Ramos (cell line): ENCODE results near the gene SERAC1.

ENCODE experiments used
- in situ Hi-C: fragments of 300-500 bp; cut with MboI; formaldehyde crosslinking; loops from one replicate; pipeline ENCODE4 v1.14.3; 2022; ENCODE audit warnings: low sequenced_read_pairs; ENCODE audit not compliant: unreplicated experiment

SERAC1 gene

DNA sequence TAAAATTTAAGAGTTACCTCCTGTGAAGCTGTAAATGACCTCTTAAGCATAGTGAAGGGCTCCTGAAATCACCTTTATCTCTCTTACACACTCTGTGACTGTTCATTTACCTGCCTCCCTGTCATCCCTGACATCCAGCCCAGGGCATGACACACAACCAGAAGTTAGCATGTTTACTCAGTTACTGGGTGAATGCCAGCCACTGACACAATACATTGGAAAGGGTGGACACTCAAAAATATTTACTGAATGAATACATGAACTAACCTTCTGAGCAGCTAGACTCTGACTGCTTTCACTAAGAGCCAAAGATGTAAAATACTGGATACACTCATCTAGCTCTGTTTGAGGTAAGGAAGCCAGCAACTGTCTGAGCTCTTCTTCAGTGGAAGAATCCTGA lies 25.3 kb downstream of the SERAC1 start:
- in situ Hi-C loops: no loop called here

DNA sequence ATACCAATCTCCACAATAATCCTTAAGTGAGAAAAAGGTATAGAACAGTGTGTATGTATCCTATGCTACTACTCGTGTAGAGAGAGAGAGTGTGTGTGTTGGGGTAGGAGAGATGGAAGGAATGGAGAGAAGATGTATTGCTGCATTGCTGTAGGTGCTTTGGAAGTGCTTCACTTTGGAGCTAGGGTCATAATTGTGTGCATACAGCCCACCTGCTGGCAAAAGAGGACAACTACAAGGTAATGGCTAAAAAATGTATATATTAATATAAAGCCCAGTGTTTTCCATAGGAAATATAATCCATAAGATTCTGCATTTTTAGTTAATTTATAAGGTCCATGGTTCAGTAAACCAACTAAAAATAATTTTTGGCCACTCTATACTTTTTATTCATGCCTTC lies 36.1 kb downstream of the SERAC1 start:
- in situ Hi-C loops: no loop called here

- in situ Hi-C loops: no loop called here
These were observed 42.8 kb downstream of the SERAC1 start for GRCh38 chr6:158125271-158125670.

- in situ Hi-C loops: no loop called here
These were observed 43.8 kb downstream of the SERAC1 start for GRCh38 chr6:158124288-158124687.

DNA sequence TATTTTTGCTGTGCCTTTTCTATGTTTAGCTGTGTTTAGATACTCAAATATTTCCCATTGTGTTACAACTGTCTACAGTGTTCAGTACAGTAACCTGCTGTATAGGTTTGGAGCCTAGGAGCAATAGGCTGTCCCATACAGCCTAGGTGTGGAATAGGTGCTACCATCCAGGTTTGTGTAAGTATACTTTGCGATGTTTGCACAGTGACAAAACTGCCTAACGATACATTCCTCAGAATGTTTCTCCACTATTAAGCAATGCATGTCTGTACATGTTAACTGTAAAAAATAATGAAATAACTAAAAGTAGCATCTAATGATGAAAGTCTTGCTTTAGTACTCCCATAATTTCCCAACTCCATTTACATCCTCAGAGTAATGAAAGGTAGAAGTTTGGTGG lies 46.0 kb downstream of the SERAC1 start:
- in situ Hi-C loops: no loop called here

- in situ Hi-C loops: no loop called here
These were observed 46.7 kb downstream of the SERAC1 start for GRCh38 chr6:158121335-158121734.

GRCh38 chr6:158118886-158119285 lies 49.2 kb downstream of the SERAC1 start:
- in situ Hi-C loops: no loop called here

- in situ Hi-C loops: no loop called here
These were observed 52.6 kb downstream of the SERAC1 start for GRCh38 chr6:158115508-158115907.

- in situ Hi-C loops: no loop called here
These were observed 53.0 kb downstream of the SERAC1 start for GRCh38 chr6:158115102-158115501.

DNA sequence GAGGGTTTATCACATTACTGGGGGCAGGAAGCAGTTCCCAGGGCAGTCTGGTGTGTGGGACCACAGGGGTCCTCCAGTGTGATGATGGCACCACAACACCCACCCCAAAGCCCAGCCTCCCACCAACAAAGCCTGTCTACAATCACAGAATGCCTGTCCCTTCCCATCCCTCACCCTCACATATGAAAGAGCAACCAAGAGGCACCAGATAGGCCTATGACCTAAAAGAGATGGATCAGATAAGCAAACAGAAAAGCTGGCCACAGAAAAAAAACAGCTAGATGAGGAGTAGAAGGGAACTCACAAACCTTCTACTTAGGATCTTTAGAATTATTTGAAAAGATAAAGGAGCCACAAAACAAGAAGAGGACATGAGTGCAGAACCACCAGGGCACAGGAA lies 54.3 kb downstream of the SERAC1 start:
- in situ Hi-C loops: no loop called here

GRCh38 chr6:158111987-158112386 lies 56.1 kb downstream of the SERAC1 start:
- in situ Hi-C loops: no loop called here

DNA sequence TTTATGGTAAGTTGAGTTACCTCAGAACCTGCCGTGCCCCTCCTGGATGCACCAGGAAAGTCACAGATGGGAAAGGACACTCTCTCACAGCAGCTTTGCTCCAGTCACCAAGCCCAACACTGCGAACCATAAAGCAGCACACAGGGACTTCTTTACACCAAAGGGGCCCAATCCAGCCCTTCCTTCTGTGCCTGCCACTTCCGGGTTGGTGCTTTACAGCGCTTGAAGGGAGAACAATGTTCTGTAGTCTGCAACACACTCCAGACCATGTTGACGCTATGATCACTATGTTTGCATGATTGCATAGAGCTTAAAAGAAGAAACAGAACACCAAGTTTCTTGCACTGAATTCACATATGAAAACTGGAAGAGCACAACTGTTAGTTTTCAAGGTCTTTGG lies 57.1 kb downstream of the SERAC1 start:
- in situ Hi-C loops: no loop called here

DNA sequence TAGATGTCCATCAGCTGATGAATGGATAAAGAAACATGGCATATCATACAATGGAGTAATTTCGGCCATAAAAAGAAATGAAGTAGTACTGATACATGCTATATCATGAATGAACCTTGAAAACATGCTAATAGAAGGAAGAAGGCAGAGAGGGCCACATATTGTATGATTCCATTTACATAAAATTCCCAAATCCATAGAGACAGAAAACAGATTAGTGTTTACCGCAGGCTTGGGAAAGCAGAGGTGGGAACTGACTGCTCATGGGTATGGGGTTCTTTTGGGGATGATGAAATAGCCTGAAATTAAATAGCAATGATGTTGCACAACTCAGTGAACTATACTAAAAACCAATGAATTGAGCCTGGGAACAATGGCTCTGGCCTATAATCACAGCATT lies 58.3 kb downstream of the SERAC1 start:
- in situ Hi-C loops: no loop called here

DNA sequence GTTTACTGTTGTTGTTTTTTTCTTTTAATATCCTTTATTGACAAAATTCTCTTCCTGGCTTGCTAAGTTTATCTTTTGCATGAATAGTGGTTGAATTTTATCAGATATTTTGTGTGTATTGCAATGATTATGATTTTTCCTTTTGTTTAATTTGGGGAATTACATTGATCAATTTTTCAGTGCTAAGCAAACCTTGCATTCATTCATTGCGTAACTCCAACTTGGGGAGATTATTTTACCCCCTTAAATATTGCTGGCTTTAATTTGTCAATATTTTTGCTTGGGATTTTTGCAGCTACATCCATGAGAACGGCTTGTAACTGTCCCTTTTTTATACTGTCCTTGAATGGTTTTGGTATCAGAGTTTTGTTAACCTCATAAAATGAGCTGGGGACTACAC lies 63.4 kb downstream of the SERAC1 start:
- in situ Hi-C loops: no loop called here

DNA sequence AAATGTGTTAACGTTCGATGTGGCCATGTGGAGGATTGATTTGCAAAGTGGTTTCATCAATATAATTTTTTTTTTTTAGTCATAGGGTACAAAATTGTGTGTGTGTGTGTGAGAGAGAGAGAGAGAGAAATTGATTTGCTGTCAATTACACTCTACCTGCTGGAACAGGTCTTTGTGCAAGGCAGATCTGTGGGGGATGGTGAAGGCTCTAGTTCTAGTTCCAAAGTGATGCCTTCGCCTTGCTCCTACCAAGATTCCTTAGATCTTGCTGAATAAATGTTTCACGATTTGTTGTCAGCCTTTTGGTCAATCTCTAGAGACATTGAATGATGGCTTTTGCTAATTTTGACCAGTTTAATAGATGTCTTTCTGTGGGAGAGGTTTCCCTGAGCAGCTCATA lies 64.8 kb downstream of the SERAC1 start:
- in situ Hi-C loops: no loop called here

DNA sequence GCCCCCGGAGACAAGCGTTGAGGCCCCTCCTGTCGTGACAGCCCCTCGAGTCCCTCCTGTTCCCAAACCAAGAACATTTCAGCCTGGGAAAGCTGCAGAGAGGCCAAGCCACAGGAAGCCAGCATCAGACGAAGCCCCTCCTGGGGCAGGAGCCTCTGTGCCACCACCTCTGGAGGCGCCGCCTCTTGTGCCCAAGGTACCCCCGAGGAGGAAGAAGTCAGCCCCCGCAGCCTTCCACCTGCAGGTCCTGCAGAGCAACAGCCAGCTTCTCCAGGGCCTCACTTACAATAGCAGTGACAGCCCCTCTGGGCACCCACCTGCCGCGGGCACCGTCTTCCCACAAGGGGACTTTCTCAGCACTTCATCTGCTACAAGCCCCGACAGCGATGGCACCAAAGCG lies 72.4 kb downstream of the SERAC1 start:
- in situ Hi-C loops: no loop called here

DNA sequence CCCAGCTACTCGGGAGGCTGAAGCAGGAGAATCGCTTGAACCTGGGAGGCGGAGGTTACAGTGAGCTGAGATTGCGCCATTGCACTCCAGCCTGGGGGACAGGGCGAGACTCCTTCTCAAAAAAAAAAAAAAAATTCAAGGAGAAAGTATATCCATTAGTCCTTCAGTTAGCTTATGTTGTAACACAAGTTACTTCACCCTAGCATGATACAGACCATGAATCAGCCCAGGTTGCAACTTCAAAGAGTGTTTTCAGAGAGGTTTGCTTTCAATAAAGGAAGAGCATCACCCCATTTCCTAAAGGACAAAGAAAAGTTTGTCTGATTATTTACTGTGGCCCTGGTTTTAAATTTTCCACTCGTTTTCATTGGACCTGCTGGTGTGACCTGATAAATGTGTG lies 73.0 kb downstream of the SERAC1 start:
- in situ Hi-C loops: no loop called here

DNA sequence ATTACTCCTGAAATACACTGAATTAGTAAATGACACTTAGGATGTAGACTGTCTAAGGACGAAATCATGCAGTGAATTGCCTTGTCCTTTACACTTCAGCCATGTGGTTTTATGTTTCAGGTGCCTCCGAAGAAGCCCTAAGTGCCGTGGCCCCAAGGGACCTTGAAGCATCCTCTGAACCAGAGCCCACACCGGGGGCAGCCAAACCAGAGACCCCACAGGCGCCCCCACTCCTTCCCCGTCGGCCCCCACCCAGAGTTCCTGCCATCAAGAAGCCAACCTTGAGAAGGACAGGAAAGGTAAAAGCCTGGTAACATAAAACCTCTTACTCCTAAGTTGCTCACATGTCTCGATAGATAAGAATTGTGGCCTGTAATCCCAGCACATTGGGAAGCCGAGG lies 75.3 kb downstream of the SERAC1 start:
- in situ Hi-C loops: no loop called here

DNA sequence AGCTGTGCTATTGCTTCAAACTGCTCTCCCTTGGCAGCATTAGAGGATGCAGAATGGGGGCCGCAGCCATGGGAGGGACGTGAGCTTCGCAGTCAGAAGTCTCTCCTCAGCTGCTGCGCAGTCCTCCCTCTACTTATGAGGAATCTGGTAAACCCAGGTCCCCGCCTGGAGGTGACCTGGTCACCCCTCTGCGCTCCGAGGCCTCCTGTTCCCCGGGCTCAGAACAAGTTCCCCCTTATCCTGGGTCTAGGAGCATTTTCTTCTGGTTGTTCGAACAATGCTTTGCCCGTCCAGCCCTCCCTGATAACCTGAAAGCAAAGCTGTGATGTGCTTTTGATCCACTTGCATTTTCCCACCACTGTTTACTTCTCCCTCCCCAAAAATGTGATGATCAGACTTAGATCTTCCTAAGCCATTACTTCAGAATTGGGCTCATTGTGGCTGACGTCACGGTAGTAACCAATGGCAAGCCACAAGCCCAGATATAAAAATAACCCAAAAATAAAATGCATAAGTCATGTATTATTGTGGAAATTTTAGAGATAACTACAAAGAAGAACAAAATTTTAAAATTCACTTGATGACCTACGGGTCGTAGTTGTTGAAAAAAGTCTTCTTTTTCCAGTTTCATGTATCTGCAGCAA lies 80.7 kb downstream of the SERAC1 start:
- in situ Hi-C loops: no loop called here

- in situ Hi-C loops: no loop called here
These were observed 81.4 kb downstream of the SERAC1 start for GRCh38 chr6:158086504-158087223.

DNA sequence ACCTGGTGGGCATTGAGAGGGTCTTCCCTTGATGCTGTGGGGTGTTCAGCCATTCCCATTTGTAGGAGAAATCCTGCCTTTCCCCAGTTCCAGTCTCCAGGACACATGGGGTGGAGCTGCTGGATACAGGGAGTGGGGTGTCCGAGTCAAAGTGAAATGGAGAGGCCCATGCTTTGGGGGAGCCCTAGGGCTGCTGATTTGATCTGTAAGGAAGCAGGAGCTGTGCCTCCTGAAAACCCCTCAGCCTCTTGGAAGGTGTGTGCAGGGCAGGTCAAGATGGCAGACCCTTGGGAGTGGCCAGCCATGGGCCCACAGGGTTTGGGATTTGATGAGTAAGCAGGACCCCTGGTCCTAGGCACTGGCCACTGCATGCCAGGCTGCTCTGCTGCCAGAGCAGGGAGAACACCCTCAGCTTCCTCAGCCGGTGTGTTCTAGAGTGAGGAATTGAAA lies 82.0 kb downstream of the SERAC1 start:
- in situ Hi-C loops: no loop called here
